K562 (cell line): ENCODE measurements around the gene NRXN2. TPM values are rescaled to one million over a fixed set of nuclear protein-coding genes. Genes with fewer than 3 reads are reported as not detected.

Experiments
- FOXP1 ChIP-seq: sonication (generic); formaldehyde crosslinking; IDR thresholded peaks from 2 replicates; pipeline ENCODE4 v1.8.0; 2022; ENCODE audit warnings: mild to moderate bottlenecking, missing genetic modification reagents
- MCM3 ChIP-seq: fragments of 450-650 bp; IDR thresholded peaks from 2 replicates; pipeline ENCODE4 v1.6.1; 2016
- NFE2 ChIP-seq: IDR thresholded peaks from 2 replicates; pipeline ENCODE4 v1.6.1; 2014; ENCODE audit warnings: antibody characterized with exemption, low read depth
- RB1 ChIP-seq: fragments of 450-650 bp; IDR thresholded peaks from 2 replicates; pipeline ENCODE4 v1.6.1; 2017; ENCODE audit warnings: low read depth, mild to moderate bottlenecking
- SRF ChIP-seq, 2 experiments: fragments of 250-450, 450-650 bp in 1 of 2; sonication (Bioruptor Pico) in 1 of 2; sonication (generic) in 1 of 2; formaldehyde crosslinking; IDR thresholded peaks; 2 replicates each; pipeline versions ENCODE4 v1.5.0 to v1.5.1; 2020 to 2022; ENCODE audit warnings: mild to moderate bottlenecking in 1 of 2, missing genetic modification reagents in 1 of 2
- U2AF1 ChIP-seq: fragments of 200-400 bp; formaldehyde crosslinking; optimal IDR thresholded peaks from 2 replicates; pipeline ENCODE3; 2017; ENCODE audit warnings: mild to moderate bottlenecking, low read depth, low read length, moderate library complexity
- ZNF778 ChIP-seq: fragments of 450-650 bp; formaldehyde crosslinking; IDR thresholded peaks from 2 replicates; pipeline ENCODE4 v1.4.0; 2020; ENCODE audit warnings: mild to moderate bottlenecking, moderate library complexity
- ZSCAN32 ChIP-seq: fragments of 450-650 bp; formaldehyde crosslinking; IDR thresholded peaks from 2 replicates; pipeline ENCODE4 v1.4.0; 2020; ENCODE audit warnings: mild to moderate bottlenecking, moderate library complexity
- polyA plus RNA-seq, 8 experiments: library from polyadenylated mRNA; depleted of rRNA in 4 of 8; stranded (reverse) in 5 of 8; unstranded in 3 of 8; fragments of >200 nt; fragmentation: Nextera tagmentation in 2 of 8; fragmentation: Illumina TruSeq in 1 of 8; extraction: Ambion mirVana in 2 of 8; extraction: Trizol in 1 of 8; gene quantifications; 2 replicates each; pipeline versions ENCODE4 v1.2.1 to v1.2.3, GENCODE V29; 2011 to 2014; ENCODE audit warnings: inconsistent platforms in 1 of 8, missing spikeins in 1 of 8
- total RNA-seq, 7 experiments: library from RNA; depleted of rRNA in 6 of 7; stranded (reverse); fragments of >200 nt in 6 of 7; fragmentation: Illumina TruSeq in 2 of 7; extraction: Trizol in 2 of 7; gene quantifications; 2 replicates each; pipeline versions ENCODE4 v1.2.1 to v1.2.3, GENCODE V29; 2011 to 2021; ENCODE audit warnings: low replicate concordance in 1 of 7
- TF ChIP-seq, protein P1 (sequence below): fragments of 450-650 bp; conservative IDR thresholded peaks from 2 replicates; pipeline ENCODE4 v1.6.1; 2016; ENCODE audit warnings: missing genetic modification characterization, low read depth, mild to moderate bottlenecking, missing compliant biosample characterization, moderate library complexity
- TF ChIP-seq, protein P2 (sequence below): sonication (generic); formaldehyde crosslinking; IDR thresholded peaks from 2 replicates; pipeline ENCODE4 v1.8.0; 2023; ENCODE audit warnings: mild to moderate bottlenecking, missing genetic modification reagents
- TF ChIP-seq, protein P3 (sequence below): fragments of 250-450 bp; sonication (Bioruptor Pico); IDR thresholded peaks from 2 replicates; pipeline ENCODE4 v1.9.0; 2021; ENCODE audit warnings: mild to moderate bottlenecking, inconsistent platforms

NRXN2 gene
- total and polyA plus RNA-seq, 9 of the 15 experiments (the other 6 are each of a cell fraction or from before 2014, with no cell fraction given) = 0.07 to 0.47 (median 0.15) TPM; not detected in 4

DNA sequence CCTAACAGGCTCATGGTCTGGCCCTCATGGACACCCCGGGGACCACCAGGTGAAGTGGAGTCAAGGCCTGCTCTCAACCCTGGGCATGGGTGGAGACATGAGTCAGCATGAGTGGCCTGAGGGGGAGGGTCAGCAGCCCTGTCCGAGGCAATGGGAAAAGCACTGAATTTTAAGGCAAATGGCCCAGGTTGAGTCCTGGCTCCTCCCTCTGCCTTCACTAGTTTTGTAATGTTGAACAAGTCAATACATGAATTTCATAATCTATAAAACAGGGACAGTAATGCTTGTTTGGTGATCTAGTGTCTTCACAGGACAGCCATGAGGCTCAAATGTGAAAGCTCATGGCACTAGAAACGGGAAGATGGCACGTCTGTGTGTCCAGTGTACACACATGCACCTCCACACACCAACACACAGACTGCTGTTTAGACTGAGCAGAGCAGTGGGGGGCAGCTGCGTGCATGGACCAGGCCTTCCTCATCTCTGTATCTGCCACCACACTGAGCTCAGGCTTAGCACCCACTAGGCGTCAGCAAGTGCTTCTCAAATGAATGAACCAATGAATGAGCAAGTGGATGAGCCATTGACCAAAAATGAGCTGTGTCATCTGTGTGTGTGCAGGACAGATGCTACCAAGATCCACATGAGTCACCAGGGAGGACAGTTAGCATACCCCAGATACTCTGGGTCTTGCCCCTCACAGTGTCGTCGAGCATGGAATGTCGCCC lies 63.4 kb downstream of the NRXN2 start (continued):
- peak in 1 of 2 experiments; percentile 40; a peak in 1 of 4 replicates for TF ChIP-seq SRF (CRISPR knock-in tag; IDR thresholded peaks at IDR 0.05)
- no peak for TF ChIP-seq FOXP1
- TF ChIP-seq U2AF1 = no peak
- no peak for TF ChIP-seq RB1
- TF ChIP-seq, protein P1, sequence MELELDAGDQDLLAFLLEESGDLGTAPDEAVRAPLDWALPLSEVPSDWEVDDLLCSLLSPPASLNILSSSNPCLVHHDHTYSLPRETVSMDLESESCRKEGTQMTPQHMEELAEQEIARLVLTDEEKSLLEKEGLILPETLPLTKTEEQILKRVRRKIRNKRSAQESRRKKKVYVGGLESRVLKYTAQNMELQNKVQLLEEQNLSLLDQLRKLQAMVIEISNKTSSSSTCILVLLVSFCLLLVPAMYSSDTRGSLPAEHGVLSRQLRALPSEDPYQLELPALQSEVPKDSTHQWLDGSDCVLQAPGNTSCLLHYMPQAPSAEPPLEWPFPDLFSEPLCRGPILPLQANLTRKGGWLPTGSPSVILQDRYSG (tag) = 0 out of 2 replicates have a peak, but pooled peaks have one; percentile 16
- no peak for TF ChIP-seq ZSCAN32
- TF ChIP-seq, protein P2, sequence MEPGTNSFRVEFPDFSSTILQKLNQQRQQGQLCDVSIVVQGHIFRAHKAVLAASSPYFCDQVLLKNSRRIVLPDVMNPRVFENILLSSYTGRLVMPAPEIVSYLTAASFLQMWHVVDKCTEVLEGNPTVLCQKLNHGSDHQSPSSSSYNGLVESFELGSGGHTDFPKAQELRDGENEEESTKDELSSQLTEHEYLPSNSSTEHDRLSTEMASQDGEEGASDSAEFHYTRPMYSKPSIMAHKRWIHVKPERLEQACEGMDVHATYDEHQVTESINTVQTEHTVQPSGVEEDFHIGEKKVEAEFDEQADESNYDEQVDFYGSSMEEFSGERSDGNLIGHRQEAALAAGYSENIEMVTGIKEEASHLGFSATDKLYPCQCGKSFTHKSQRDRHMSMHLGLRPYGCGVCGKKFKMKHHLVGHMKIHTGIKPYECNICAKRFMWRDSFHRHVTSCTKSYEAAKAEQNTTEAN (CRISPR knock-in tag) = no peak
- TF ChIP-seq, protein P3, sequence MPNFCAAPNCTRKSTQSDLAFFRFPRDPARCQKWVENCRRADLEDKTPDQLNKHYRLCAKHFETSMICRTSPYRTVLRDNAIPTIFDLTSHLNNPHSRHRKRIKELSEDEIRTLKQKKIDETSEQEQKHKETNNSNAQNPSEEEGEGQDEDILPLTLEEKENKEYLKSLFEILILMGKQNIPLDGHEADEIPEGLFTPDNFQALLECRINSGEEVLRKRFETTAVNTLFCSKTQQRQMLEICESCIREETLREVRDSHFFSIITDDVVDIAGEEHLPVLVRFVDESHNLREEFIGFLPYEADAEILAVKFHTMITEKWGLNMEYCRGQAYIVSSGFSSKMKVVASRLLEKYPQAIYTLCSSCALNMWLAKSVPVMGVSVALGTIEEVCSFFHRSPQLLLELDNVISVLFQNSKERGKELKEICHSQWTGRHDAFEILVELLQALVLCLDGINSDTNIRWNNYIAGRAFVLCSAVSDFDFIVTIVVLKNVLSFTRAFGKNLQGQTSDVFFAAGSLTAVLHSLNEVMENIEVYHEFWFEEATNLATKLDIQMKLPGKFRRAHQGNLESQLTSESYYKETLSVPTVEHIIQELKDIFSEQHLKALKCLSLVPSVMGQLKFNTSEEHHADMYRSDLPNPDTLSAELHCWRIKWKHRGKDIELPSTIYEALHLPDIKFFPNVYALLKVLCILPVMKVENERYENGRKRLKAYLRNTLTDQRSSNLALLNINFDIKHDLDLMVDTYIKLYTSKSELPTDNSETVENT (CRISPR knock-in tag) = no peak
- no peak for TF ChIP-seq ZNF778 (CRISPR knock-in tag)
- TF ChIP-seq NFE2 = peak; percentile 98
- no peak for TF ChIP-seq MCM3
